CD4-positive, alpha-beta T cell (primary cell): Measurements from ENCODE around the gene DNPH1. TPM values are rescaled to one million over a fixed set of nuclear protein-coding genes. Genes with fewer than 3 reads are reported as not detected.

Experiments used
- ATAC-seq: fragments of 200-7000 bp; cut with Tn5 transposase; one replicate; pipeline ENCODE4 v1.10.0; 2022; ENCODE audit warnings: mild to moderate bottlenecking; ENCODE audit not compliant: poor library complexity
- CTCF ChIA-PET: fragments of 350-600 bp; sonication (Branson Sonifier 250); formaldehyde crosslinking; loops from one replicate; lab custom pipeline; 2021; ENCODE audit warnings: antibody characterized with exemption, inconsistent platforms; lab: Charles Lee
- POLR2A ChIA-PET: fragments of 350-600 bp; sonication (Branson Sonifier 250); formaldehyde crosslinking; loops from one replicate; lab custom pipeline; 2021; ENCODE audit warnings: antibody characterized with exemption, inconsistent platforms; lab: Charles Lee
- DNase-seq, 14 experiments: peaks; one replicate each; pipeline ENCODE4 v3.0.0-alpha.2; 2013 to 2020; ENCODE audit warnings: mixed read lengths in 2 of 14
- H3K27ac ChIP-seq, 2 donors: one replicate each; pipeline versions ENCODE4 v1.5.1 to v1.7.0; 2013; ENCODE audit warnings: low read length in 2 of 2, low read depth in 1 of 2, mild to moderate bottlenecking in 1 of 2
- H3K27me3 ChIP-seq, 2 experiments: 1 replicate in 1 of 2; 2 replicates in 1 of 2; pipeline versions ENCODE4 v1.6.1 to v1.7.0; 2013; ENCODE audit warnings: low read length in 2 of 2, control low read depth in 1 of 2, mild to moderate bottlenecking in 1 of 2, moderate library complexity in 1 of 2; ENCODE audit not compliant: insufficient read depth in 2 of 2, control insufficient read depth in 1 of 2
- H3K36me3 ChIP-seq: one replicate; pipeline ENCODE4 v1.6.1; 2013; ENCODE audit warnings: low read length, control low read depth; ENCODE audit not compliant: insufficient read depth
- H3K4me1 ChIP-seq: one replicate; pipeline ENCODE4 v1.6.1; 2013; ENCODE audit warnings: low read length, control low read depth; ENCODE audit not compliant: insufficient read depth
- H3K4me3 ChIP-seq: one replicate; pipeline ENCODE4 v1.5.1; 2013; ENCODE audit warnings: mild to moderate bottlenecking, low read length, moderate library complexity
- H3K9me3 ChIP-seq, 2 experiments: 1 replicate in 1 of 2; 2 replicates in 1 of 2; pipeline versions ENCODE4 v1.6.1 to v1.7.0; 2013; ENCODE audit warnings: low read length in 2 of 2, mild to moderate bottlenecking in 2 of 2, control low read depth in 1 of 2, moderate library complexity in 1 of 2; ENCODE audit not compliant: control insufficient read depth in 1 of 2, insufficient read depth in 1 of 2
- H3K27ac Mint-ChIP-seq: one replicate; pipeline ENCODE4 v1.8.0; 2020; ENCODE audit warnings: mixed read lengths
- H3K27me3 Mint-ChIP-seq: one replicate; pipeline ENCODE4 v1.8.0; 2021; ENCODE audit warnings: mixed read lengths
- H3K36me3 Mint-ChIP-seq: one replicate; pipeline ENCODE4 v1.8.0; 2021; ENCODE audit warnings: low read depth, mixed read lengths
- H3K4me1 Mint-ChIP-seq: one replicate; pipeline ENCODE4 v1.8.0; 2021; ENCODE audit warnings: low read depth, mixed read lengths
- H3K4me3 Mint-ChIP-seq: one replicate; pipeline ENCODE4 v1.8.0; 2020; ENCODE audit warnings: mild to moderate bottlenecking, mixed read lengths
- H3K9me3 Mint-ChIP-seq: one replicate; pipeline ENCODE4 v1.8.0; 2020; ENCODE audit warnings: mixed read lengths
- CTCF ChIP-seq: fragments of 200-600 bp; IDR thresholded peaks from one replicate; pipeline ENCODE4 v1.8.0; 2022; ENCODE audit warnings: antibody characterized with exemption, mild to moderate bottlenecking
- intact Hi-C, 2 experiments: fragments of 100-400 bp; cut with DNase I in 1 of 2; cut with micrococcal nuclease in 1 of 2; formaldehyde crosslinking; loops; one replicate each; pipeline versions ENCODE4 v1.15.1 to v1.9.0; 2023 to 2025; cut with DNase I, micrococcal nuclease
- polyA plus RNA-seq, 2 donors: library from polyadenylated mRNA; unstranded; fragments of 120-200 nt; gene quantifications; one replicate each; pipeline ENCODE4 v1.2.1, GENCODE V29; 2013
- total RNA-seq, 174 experiments: library from RNA in 2 of 174; stranded (reverse) in 2 of 174; gene quantifications; one replicate each; pipeline ENCODE4 v1.2.3 and lab custom pipeline; 2021 to 2026

DNPH1 gene
- 10 to 100 TPM; 27.3 to 30.6 TPM for total RNA-seq
- polyA plus RNA-seq (2013, experiment 1 of 2) = 43.2 TPM
- polyA plus RNA-seq (2013, experiment 2 of 2) = 33.4 TPM
- total RNA-seq (lab: John Stamatoyannopoulos, UW) = 9.0 to 58.3 (median 19.8) reads per million in 172 experiments

DNA sequence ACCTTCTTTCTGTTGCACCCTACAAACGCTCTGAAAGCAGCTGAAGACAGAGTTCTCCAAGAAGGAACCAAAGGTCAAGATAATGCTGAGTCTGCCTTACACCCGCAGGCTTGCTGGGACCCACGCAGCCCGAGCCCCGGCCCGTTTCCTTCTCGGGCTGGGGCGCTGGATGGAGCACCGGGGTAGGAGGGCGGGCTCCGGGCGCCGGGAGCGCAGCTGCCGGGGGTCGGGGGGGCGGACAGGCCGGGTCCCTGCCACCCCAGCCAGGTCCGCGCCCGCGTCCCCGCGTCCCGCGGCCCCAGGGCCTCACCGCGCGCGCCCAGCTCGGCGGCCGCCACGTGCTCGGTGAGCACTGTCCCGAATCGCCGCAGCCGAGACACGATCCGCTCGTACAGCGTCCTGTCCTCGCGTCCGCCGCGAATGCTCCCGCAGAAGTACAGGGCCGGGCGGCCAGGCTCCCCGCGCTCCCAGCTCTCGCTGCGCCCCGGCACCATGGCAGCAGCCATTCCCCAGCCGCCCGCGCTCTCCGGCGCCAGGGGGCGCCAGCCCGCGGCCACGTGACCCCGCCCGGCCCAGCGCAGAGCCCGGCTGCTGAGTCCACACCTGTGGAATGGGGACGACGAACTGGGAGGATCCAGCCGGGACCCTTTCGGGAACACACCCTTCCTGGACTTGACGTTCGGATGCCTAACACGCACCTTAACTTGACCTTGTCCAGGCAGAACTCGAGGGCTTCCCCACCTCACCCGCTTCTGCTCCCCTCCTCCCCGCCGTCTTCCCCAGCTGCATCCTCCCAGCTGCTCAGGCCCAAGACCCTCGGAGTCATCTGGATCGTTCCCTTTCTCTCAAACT, at the start of gene DNPH1:
Gene DNPH1, minus strand, starts transcription at position 531 of the 852 bp plus-strand sequence. Its CDS starts 25 bp downstream, at position 506.
- ChIA-PET POLR2A (interaction anchor here (0.7 to 2.3 kb wide), 13 partner anchors 9 to 483 kb away, joined by 3 to 10 read pairs (median 5); partner anchors contain the start of genes CUL9, TBCC and ZNF318), CTCF (interaction anchor here (0.5 to 2.0 kb wide), 29 partner anchors 8 to 1714 kb away, joined by 3 to 18 read pairs (median 4); partner anchors contain the start of genes ABCC10, CRIP3, CUL7 and CUL9)
- peaks cover 9% of the 10 kb centered on the region for H3K36me3 Mint-ChIP-seq
- peaks cover 44% of the 10 kb centered on the region for H3K4me1 Mint-ChIP-seq
- peak within 1 kb of the TSS; percentile 88 for H3K27ac Mint-ChIP-seq
- ATAC-seq (peak; percentile 67), DNase-seq (peak; percentile 60 to 91 (median 78))
- peak within 1 kb of the TSS; percentile 68 for H3K4me3 ChIP-seq
- H3K4me3 Mint-ChIP-seq = peak within 1 kb of the TSS; percentile 93
- H3K4me1 ChIP-seq = peaks cover 47% of the 10 kb centered on the region
- intact Hi-C loops = loop anchor here in 1 of 2 experiments (1.0 to 2.0 kb wide), 2 partner anchors 47 to 56 kb away; partner anchors contain the start of gene CUL9
- peak; percentile 90 for TF ChIP-seq CTCF
- H3K36me3 ChIP-seq = peaks cover 3% of the 10 kb centered on the region
- H3K27me3 ChIP-seq = no peaks in the 10 kb centered on the region
- H3K9me3 Mint-ChIP-seq = no peaks in the 10 kb centered on the region
- no peaks in the 10 kb centered on the region for H3K9me3 ChIP-seq
- peak within 1 kb of the TSS in 1 of 2 donors; percentile 56 for H3K27ac ChIP-seq
- peaks cover 6% of the 10 kb centered on the region for H3K27me3 Mint-ChIP-seq

GRCh38 chr6:43278524-43279078, 49.3 kb upstream of the DNPH1 start:
- no peak overlapping the region for H3K4me3 Mint-ChIP-seq
- no peaks in the 10 kb centered on the region for H3K9me3 ChIP-seq
- H3K36me3 ChIP-seq = no peaks in the 10 kb centered on the region
- peaks cover 6% of the 10 kb centered on the region for H3K4me1 Mint-ChIP-seq
- H3K4me1 ChIP-seq = peaks cover 21% of the 10 kb centered on the region
- H3K27me3 Mint-ChIP-seq = peaks cover 50% of the 10 kb centered on the region
- ChIA-PET POLR2A (no interaction called here), CTCF (no interaction called here)
- H3K27ac ChIP-seq = no peak overlapping the region
- intact Hi-C loops = no loop called here
- H3K4me3 ChIP-seq = no peak overlapping the region
- H3K27ac Mint-ChIP-seq = no peak overlapping the region
- H3K27me3 ChIP-seq = peaks cover 8 to 11% of the 10 kb centered on the region in 2 experiments
- H3K9me3 Mint-ChIP-seq = no peaks in the 10 kb centered on the region
- TF ChIP-seq CTCF = no peak
- no peaks in the 10 kb centered on the region for H3K36me3 Mint-ChIP-seq
- DNase-seq (no peak), ATAC-seq (no peak)

GRCh38 chr6:43277643-43278523, 48.6 kb upstream of the DNPH1 start:
- Histone ChIP-seq H3K27me3 (peaks cover 8 to 11% of the 10 kb centered on the region in 2 experiments), H3K4me1 (peaks cover 21% of the 10 kb centered on the region), H3K9me3 (no peaks in the 10 kb centered on the region), H3K27ac (no peak overlapping the region), H3K4me3 (no peak overlapping the region), H3K36me3 (no peaks in the 10 kb centered on the region)
- CTCF ChIA-PET = no interaction called here
- ATAC-seq (no peak), DNase-seq (no peak)
- POLR2A ChIA-PET = no interaction called here
- intact Hi-C loops = no loop called here
- Mint-ChIP-seq H3K4me1 (peaks cover 6% of the 10 kb centered on the region), H3K4me3 (peak overlapping the region; percentile 16), H3K9me3 (no peaks in the 10 kb centered on the region), H3K36me3 (no peaks in the 10 kb centered on the region), H3K27ac (no peak overlapping the region), H3K27me3 (peaks cover 50% of the 10 kb centered on the region)
- no peak for TF ChIP-seq CTCF
